Measurements from ENCODE around the gene KCTD2.
"Not testable (repeated sequence)": the region's sequence is repeated elsewhere in the genome, so short reads cannot be mapped to it uniquely, and the experiment has no call there.

Gene KCTD2

GRCh38 chr17:75071478-75072271 is 24.6 kb downstream of the KCTD2 start:
- not testable (repeated sequence) for H3K27me3 ChIP-seq (ENCODE audit: control insufficient read depth, insufficient read depth, low read length); H3K4me2 ChIP-seq (ENCODE audit: low read length); H3K36me3 ChIP-seq (ENCODE audit: insufficient read depth, low read length); H3K4me3 ChIP-seq (ENCODE audit: low read length); H3K9me3 ChIP-seq (replicated peaks; ENCODE audit: low read length); H3K4me1 ChIP-seq (ENCODE audit: control insufficient read depth, insufficient read depth, low read length); H3K9ac ChIP-seq (ENCODE audit: low read depth, low read length)

GRCh38 chr17:75072909-75073308 is 25.9 kb downstream of the KCTD2 start:
- H3K27me3 ChIP-seq (ENCODE audit: control insufficient read depth, insufficient read depth, low read length); H3K4me2 ChIP-seq (ENCODE audit: low read length); H3K4me3 ChIP-seq (ENCODE audit: low read length); H3K9me3 ChIP-seq (replicated peaks; ENCODE audit: low read length); H3K36me3 ChIP-seq (ENCODE audit: insufficient read depth, low read length); H3K9ac ChIP-seq (ENCODE audit: low read depth, low read length); H3K4me1 ChIP-seq (ENCODE audit: control insufficient read depth, insufficient read depth, low read length): not testable (repeated sequence)

GRCh38 chr17:75073618-75074047 is 26.6 kb downstream of the KCTD2 start:
- H3K4me2 ChIP-seq (ENCODE audit: low read length) = no peak overlapping the region

GRCh38 chr17:75074532-75074931 is 27.5 kb downstream of the KCTD2 start:
- H3K27me3 ChIP-seq (ENCODE audit: control insufficient read depth, insufficient read depth, low read length) = no peaks in the 10 kb centered on the region
- no peak overlapping the region for H3K4me3 ChIP-seq (ENCODE audit: low read length)
- peaks cover 24% of the 10 kb centered on the region for H3K4me1 ChIP-seq (ENCODE audit: control insufficient read depth, insufficient read depth, low read length)
- no peaks in the 10 kb centered on the region for H3K36me3 ChIP-seq (ENCODE audit: insufficient read depth, low read length)
- no peaks in the 10 kb centered on the region for H3K9me3 ChIP-seq (replicated peaks; ENCODE audit: low read length)
- H3K4me2 ChIP-seq (ENCODE audit: low read length) = no peak overlapping the region
- H3K9ac ChIP-seq (ENCODE audit: low read depth, low read length) = no peak overlapping the region

More at GRCh38 chr17:75073618-75074047, 26.6 kb downstream of the KCTD2 start:
- Histone ChIP-seq H3K9me3 (replicated peaks; ENCODE audit: low read length) (no peaks in the 10 kb centered on the region), H3K4me3 (ENCODE audit: low read length) (no peak overlapping the region), H3K4me1 (ENCODE audit: control insufficient read depth, insufficient read depth, low read length) (peaks cover 15% of the 10 kb centered on the region), H3K36me3 (ENCODE audit: insufficient read depth, low read length) (no peaks in the 10 kb centered on the region), H3K9ac (ENCODE audit: low read depth, low read length) (no peak overlapping the region), H3K27me3 (ENCODE audit: control insufficient read depth, insufficient read depth, low read length) (no peaks in the 10 kb centered on the region)

GRCh38 chr17:75075597-75076336 is 28.7 kb downstream of the KCTD2 start:
- Histone ChIP-seq H3K27me3 (ENCODE audit: control insufficient read depth, insufficient read depth, low read length) (no peaks in the 10 kb centered on the region), H3K4me3 (ENCODE audit: low read length) (no peak overlapping the region), H3K4me1 (ENCODE audit: control insufficient read depth, insufficient read depth, low read length) (peaks cover 29% of the 10 kb centered on the region), H3K9ac (ENCODE audit: low read depth, low read length) (no peak overlapping the region), H3K4me2 (ENCODE audit: low read length) (no peak overlapping the region), H3K9me3 (replicated peaks; ENCODE audit: low read length) (no peaks in the 10 kb centered on the region), H3K36me3 (ENCODE audit: insufficient read depth, low read length) (no peaks in the 10 kb centered on the region)

GRCh38 chr17:75077072-75077495 is 30.1 kb downstream of the KCTD2 start:
- Histone ChIP-seq H3K9me3 (replicated peaks; ENCODE audit: low read length) (no peaks in the 10 kb centered on the region), H3K36me3 (ENCODE audit: insufficient read depth, low read length) (no peaks in the 10 kb centered on the region), H3K27me3 (ENCODE audit: control insufficient read depth, insufficient read depth, low read length) (no peaks in the 10 kb centered on the region), H3K4me1 (ENCODE audit: control insufficient read depth, insufficient read depth, low read length) (peaks cover 29% of the 10 kb centered on the region), H3K9ac (ENCODE audit: low read depth, low read length) (peak overlapping the region; percentile 55), H3K4me3 (ENCODE audit: low read length) (no peak overlapping the region), H3K4me2 (ENCODE audit: low read length) (peak overlapping the region; percentile 47)

GRCh38 chr17:75077496-75078283 is 30.7 kb downstream of the KCTD2 start:
- peak overlapping the region; percentile 35 for H3K4me3 ChIP-seq (ENCODE audit: low read length)
- H3K9ac ChIP-seq (ENCODE audit: low read depth, low read length) = peak overlapping the region; percentile 55
- peaks cover 29% of the 10 kb centered on the region for H3K4me1 ChIP-seq (ENCODE audit: control insufficient read depth, insufficient read depth, low read length)

GRCh38 chr17:75078284-75079022 is 31.4 kb downstream of the KCTD2 start:
- Histone ChIP-seq H3K27me3 (ENCODE audit: control insufficient read depth, insufficient read depth, low read length) (no peaks in the 10 kb centered on the region), H3K9me3 (replicated peaks; ENCODE audit: low read length) (no peaks in the 10 kb centered on the region), H3K4me3 (ENCODE audit: low read length) (peak overlapping the region; percentile 17), H3K4me2 (ENCODE audit: low read length) (peak overlapping the region; percentile 65), H3K9ac (ENCODE audit: low read depth, low read length) (peak overlapping the region; percentile 55), H3K4me1 (ENCODE audit: control insufficient read depth, insufficient read depth, low read length) (peaks cover 29% of the 10 kb centered on the region), H3K36me3 (ENCODE audit: insufficient read depth, low read length) (no peaks in the 10 kb centered on the region)

More at GRCh38 chr17:75077496-75078283, 30.7 kb downstream of the KCTD2 start:
- H3K36me3 ChIP-seq (ENCODE audit: insufficient read depth, low read length) = no peaks in the 10 kb centered on the region
- peak overlapping the region; percentile 65 for H3K4me2 ChIP-seq (ENCODE audit: low read length)
- no peaks in the 10 kb centered on the region for H3K27me3 ChIP-seq (ENCODE audit: control insufficient read depth, insufficient read depth, low read length)
- H3K9me3 ChIP-seq (replicated peaks; ENCODE audit: low read length) = no peaks in the 10 kb centered on the region

GRCh38 chr17:75079023-75079373 is 32.0 kb downstream of the KCTD2 start:
- peak overlapping the region; percentile 1 for H3K9ac ChIP-seq (ENCODE audit: low read depth, low read length)
- H3K4me1 ChIP-seq (ENCODE audit: control insufficient read depth, insufficient read depth, low read length) = peaks cover 32% of the 10 kb centered on the region
- H3K9me3 ChIP-seq (replicated peaks; ENCODE audit: low read length) = no peaks in the 10 kb centered on the region
- no peaks in the 10 kb centered on the region for H3K36me3 ChIP-seq (ENCODE audit: insufficient read depth, low read length)
- peak overlapping the region; percentile 65 for H3K4me2 ChIP-seq (ENCODE audit: low read length)
- H3K27me3 ChIP-seq (ENCODE audit: control insufficient read depth, insufficient read depth, low read length) = no peaks in the 10 kb centered on the region
- peak overlapping the region; percentile 15 for H3K4me3 ChIP-seq (ENCODE audit: low read length)

- no peak overlapping the region for H3K9ac ChIP-seq (ENCODE audit: low read depth, low read length)
- H3K27me3 ChIP-seq (ENCODE audit: control insufficient read depth, insufficient read depth, low read length) = no peaks in the 10 kb centered on the region
- peaks cover 39% of the 10 kb centered on the region for H3K4me1 ChIP-seq (ENCODE audit: control insufficient read depth, insufficient read depth, low read length)
- H3K36me3 ChIP-seq (ENCODE audit: insufficient read depth, low read length) = no peaks in the 10 kb centered on the region
- H3K9me3 ChIP-seq (replicated peaks; ENCODE audit: low read length) = no peaks in the 10 kb centered on the region
- H3K4me2 ChIP-seq (ENCODE audit: low read length) = no peak overlapping the region
- no peak overlapping the region for H3K4me3 ChIP-seq (ENCODE audit: low read length)
Observed at GRCh38 chr17:75081611-75082540, 34.9 kb downstream of the KCTD2 start.

All from skeletal muscle satellite cell (primary cell).